Measurements from ENCODE around the gene AFMID.
A peak's percentile ranks its signal among the peaks of the same experiment; 100 is the strongest.
"Not testable (repeated sequence)": the region's sequence is repeated elsewhere in the genome, so short reads cannot be mapped to it uniquely, and the experiment has no call there.

Gene AFMID

DNA sequence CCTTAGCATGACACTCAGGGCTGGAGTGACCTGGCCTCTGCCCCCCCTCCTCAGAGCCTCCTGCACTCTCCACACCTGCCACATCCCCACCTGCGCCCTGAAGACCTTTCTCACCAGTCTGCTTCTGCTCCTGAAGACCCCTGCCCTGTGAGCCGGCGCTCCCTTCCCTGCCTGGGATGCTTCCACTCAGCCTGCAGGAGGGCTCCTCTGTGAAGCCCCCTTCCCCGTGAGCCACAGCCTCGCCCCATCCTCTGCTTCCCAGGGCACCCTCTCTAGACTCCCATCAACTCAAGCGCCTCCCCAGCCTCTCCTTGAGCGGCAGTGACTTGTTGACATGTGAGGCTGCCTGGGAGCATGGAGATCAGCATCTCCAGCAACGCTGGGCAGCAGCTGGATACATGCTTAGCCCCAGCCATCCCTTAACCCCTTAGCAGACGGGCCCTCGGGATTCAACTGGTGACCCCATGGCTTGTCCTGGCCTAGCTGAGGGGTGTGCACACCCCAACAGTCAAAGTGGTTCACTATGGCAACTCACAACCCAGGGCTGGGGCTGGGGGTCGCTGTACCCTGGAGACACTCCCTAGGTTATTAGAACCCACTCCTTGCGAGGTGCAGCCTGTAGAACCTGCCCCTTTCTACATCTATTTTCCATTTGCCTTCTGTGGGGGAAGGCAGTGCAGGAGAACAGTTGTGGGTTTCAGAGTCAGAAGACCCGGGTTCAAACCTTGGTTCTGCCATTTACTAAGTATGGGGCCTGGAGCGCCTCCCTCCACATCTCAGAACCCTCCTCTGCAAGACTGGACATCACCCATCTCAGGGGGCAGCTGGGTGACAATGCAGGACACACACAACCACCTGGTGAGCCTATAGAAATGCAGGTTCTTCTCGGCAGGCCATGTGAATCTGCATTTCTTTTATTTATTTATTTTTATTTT lies 65.8 kb downstream of the AFMID start (continued):
- TF ChIP-seq ZNF518A (tag by site-specific recombination; conservative IDR thresholded peaks at IDR 0.05; ENCODE audit: low read depth) (no peak), ZNF221 (tag by site-specific recombination; IDR thresholded peaks at IDR 0.05; ENCODE audit: borderline replicate concordance) (no peak), SP2 (tag by site-specific recombination; IDR thresholded peaks at IDR 0.05) (no peak), ZNF426 (tag by site-specific recombination; IDR thresholded peaks at IDR 0.05) (no peak), SCRT1 (tag by site-specific recombination; IDR thresholded peaks at IDR 0.05; ENCODE audit: borderline replicate concordance) (peak; percentile 52), ZNF558 (tag by site-specific recombination; IDR thresholded peaks at IDR 0.05) (no peak)

- H3K27ac ChIP-seq (ENCODE audit: extremely low read depth, low read depth, low read length): peak overlapping the region; percentile 84; the same call in 1 of the 2 replicates
- POLR2A ChIA-PET: interaction anchor here (0.6 kb wide), 1 partner anchor 50 kb away, joined by 5 read pairs; no protein-coding TSS in a partner anchor
- H3K4me1 ChIP-seq (ENCODE audit: control insufficient read depth, insufficient read depth, low read length); H3K36me3 ChIP-seq (ENCODE audit: control insufficient read depth in 2 of 2, insufficient read depth in 1 of 2, low read length in 2 of 2); H3K9me3 ChIP-seq (ENCODE audit: control insufficient read depth, insufficient read depth, low read depth, low read length): not testable (repeated sequence)
- H3K4me3 ChIP-seq (ENCODE audit: low read depth, low read length): peak overlapping the region; percentile 79
- CTCF ChIA-PET: interaction anchor here (0.7 to 4.9 kb wide), 7 partner anchors 28 to 192 kb away, joined by 3 to 44 read pairs (median 4); no protein-coding TSS in a partner anchor
Measured at GRCh38 chr17:78253636-78253945, 66.4 kb downstream of the AFMID start.

DNA sequence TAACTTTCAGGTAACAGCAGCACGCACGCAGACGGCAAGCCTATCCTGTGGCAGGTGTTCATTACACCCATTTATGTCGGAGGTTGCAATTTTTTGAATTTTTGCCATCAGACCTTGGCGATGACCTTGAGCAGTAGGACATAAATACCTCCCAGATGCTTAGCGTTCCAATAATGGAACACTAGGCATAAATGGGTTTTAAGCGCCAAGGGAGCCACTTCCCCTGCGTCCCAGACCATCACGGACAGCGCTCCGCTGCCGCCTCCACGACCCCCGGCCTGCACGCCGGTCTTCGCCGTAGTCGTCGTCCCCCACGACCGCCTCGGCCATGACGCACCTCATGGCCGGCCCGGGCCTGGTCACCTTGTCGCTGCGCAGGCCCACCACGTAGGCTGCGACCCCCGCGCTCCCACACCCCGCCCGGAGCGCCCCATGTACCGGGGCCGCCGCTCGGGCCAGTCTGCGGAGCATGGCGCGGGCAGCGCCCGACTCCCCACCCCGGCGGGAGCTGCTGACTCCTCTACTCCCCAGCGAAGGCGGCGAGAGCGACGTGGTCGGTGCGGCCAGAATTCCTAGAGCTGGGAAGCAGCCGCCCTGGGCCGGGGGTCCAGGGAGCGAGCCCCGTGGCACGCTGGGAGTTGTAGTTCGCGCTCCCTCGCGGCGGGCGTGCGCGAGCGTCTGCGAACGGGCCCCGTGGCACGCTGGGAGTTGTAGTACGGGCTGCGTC lies 66.9 kb downstream of the AFMID start:
- Histone ChIP-seq H3K36me3 (ENCODE audit: control insufficient read depth in 2 of 2, insufficient read depth in 1 of 2, low read length in 2 of 2) (no peaks in the 10 kb centered on the region), H3K4me1 (ENCODE audit: control insufficient read depth, insufficient read depth, low read length) (0 out of 2 replicates have a peak, but pooled peaks cover 3% of the 10 kb centered on the region), H3K27ac (ENCODE audit: extremely low read depth, low read depth, low read length) (peak overlapping the region; percentile 84), H3K9me3 (ENCODE audit: control insufficient read depth, insufficient read depth, low read depth, low read length) (no peaks in the 10 kb centered on the region), H3K4me3 (ENCODE audit: low read depth, low read length) (peak overlapping the region; percentile 79)
- ChIA-PET POLR2A (interaction anchor here (0.5 to 1.7 kb wide), 8 partner anchors 15 to 296 kb away, joined by 3 to 6 read pairs (median 3); partner anchors contain the start of genes SOCS3 and TK1), CTCF (interaction anchor here (0.7 to 4.9 kb wide), 12 partner anchors 10 to 597 kb away, joined by 3 to 44 read pairs (median 4); no protein-coding TSS in a partner anchor)
- TF ChIP-seq ZNF660 (tag by site-specific recombination; IDR thresholded peaks at IDR 0.05): peak; percentile 86
- 0 out of 2 replicates have a peak, but pooled peaks have one; percentile 12 for TF ChIP-seq ZNF223 (tag by site-specific recombination; IDR thresholded peaks at IDR 0.05)
- no peak for TF ChIP-seq ZNF24 (tag by site-specific recombination; IDR thresholded peaks at IDR 0.05)
- TF ChIP-seq, protein P1, sequence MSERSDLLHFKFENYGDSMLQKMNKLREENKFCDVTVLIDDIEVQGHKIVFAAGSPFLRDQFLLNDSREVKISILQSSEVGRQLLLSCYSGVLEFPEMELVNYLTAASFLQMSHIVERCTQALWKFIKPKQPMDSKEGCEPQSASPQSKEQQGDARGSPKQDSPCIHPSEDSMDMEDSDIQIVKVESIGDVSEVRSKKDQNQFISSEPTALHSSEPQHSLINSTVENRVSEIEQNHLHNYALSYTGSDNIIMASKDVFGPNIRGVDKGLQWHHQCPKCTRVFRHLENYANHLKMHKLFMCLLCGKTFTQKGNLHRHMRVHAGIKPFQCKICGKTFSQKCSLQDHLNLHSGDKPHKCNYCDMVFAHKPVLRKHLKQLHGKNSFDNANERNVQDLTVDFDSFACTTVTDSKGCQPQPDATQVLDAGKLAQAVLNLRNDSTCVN (tag by site-specific recombination; optimal IDR thresholded peaks at IDR 0.05): peak; percentile 99
- TF ChIP-seq GLIS2 (tag by site-specific recombination; IDR thresholded peaks at IDR 0.05): peak; percentile 92
- peak; percentile 99 for TF ChIP-seq ZNF76 (tag by site-specific recombination; IDR thresholded peaks at IDR 0.05; ENCODE audit: borderline replicate concordance, low read depth)
- TF ChIP-seq ZNF16 (tag by site-specific recombination; IDR thresholded peaks at IDR 0.05; ENCODE audit: low read depth): no peak
- TF ChIP-seq ZNF777 (tag by site-specific recombination; IDR thresholded peaks at IDR 0.05; ENCODE audit: borderline replicate concordance): no peak
- TF ChIP-seq ZNF211 (tag by site-specific recombination; IDR thresholded peaks at IDR 0.05; ENCODE audit: low read depth): no peak
- TF ChIP-seq ZIC2 (tag by site-specific recombination; IDR thresholded peaks at IDR 0.05): peak; percentile 23; the same call in 1 of the 2 replicates
- 0 out of 2 replicates have a peak, but pooled peaks have one; percentile 51 for TF ChIP-seq ZNF501 (tag by site-specific recombination; IDR thresholded peaks at IDR 0.05)
- 0 out of 2 replicates have a peak, but pooled peaks have one; percentile 26 for TF ChIP-seq ZNF341 (tag by site-specific recombination; IDR thresholded peaks at IDR 0.05; ENCODE audit: low read depth)
- TF ChIP-seq ZNF335 (tag by site-specific recombination; conservative IDR thresholded peaks at IDR 0.05): peak; percentile 91
- 0 out of 2 replicates have a peak, but pooled peaks have one; percentile 10 for TF ChIP-seq ZNF843 (tag by site-specific recombination; IDR thresholded peaks at IDR 0.05)
- TF ChIP-seq ZNF561 (tag by site-specific recombination; IDR thresholded peaks at IDR 0.05; ENCODE audit: borderline replicate concordance): peak; percentile 80
- peak; percentile 68 for TF ChIP-seq KLF8 (tag by site-specific recombination; IDR thresholded peaks at IDR 0.05)
